NB4 (cell line): ENCODE results near the gene MINDY2.
"Not testable (repeated sequence)": the region's sequence is repeated elsewhere in the genome, so short reads cannot be mapped to it uniquely, and the experiment has no call there.

Experiments
- DNase-seq: peaks from one replicate; pipeline ENCODE4 v3.0.0; 2010; ENCODE audit warnings: low read depth
- H3K4me3 ChIP-seq: one replicate; pipeline ENCODE4 v1.5.1; 2011; ENCODE audit warnings: mild to moderate bottlenecking, low read depth, low read length, moderate library complexity
- MYC ChIP-seq: IDR thresholded peaks from 2 replicates; pipeline ENCODE4 v1.6.1; 2011; ENCODE audit warnings: low read depth, low read length
- POLR2A ChIP-seq: IDR thresholded peaks from 2 replicates; pipeline ENCODE4 v1.6.1; 2011; ENCODE audit warnings: mild to moderate bottlenecking; ENCODE audit not compliant: insufficient read length; ENCODE audit errors: extremely low read depth
- TF ChIP-seq, protein P1 (sequence below): IDR thresholded peaks from one replicate; pipeline ENCODE4 v1.5.1; 2012; ENCODE audit warnings: low read depth, low read length
- TF ChIP-seq, protein P2 (sequence below): IDR thresholded peaks from 2 replicates; pipeline ENCODE4 v1.6.1; 2011; ENCODE audit warnings: low read depth, low read length

MINDY2 gene

DNA sequence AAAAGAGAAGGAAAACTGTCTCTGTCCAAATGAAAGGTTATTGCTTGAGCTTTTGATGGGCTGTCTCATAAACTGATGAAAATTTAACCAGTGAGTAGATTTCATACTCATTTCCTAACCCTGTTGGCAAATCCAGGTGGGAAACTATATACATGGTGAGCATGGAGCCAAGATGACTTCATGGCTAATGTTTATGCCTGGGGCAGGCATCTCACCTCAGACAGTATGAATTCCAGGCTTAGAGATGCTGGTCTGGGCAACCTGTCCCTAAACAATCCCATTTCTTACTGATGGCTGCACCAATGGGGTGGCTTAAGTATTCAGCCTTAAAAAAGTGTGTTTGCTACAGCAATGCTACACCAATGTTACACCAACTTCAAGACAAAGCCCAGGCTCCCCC is 104.2 kb downstream of the MINDY2 start:
- no peak for DNase-seq
- TF ChIP-seq POLR2A: no peak
- TF ChIP-seq, protein P1, sequence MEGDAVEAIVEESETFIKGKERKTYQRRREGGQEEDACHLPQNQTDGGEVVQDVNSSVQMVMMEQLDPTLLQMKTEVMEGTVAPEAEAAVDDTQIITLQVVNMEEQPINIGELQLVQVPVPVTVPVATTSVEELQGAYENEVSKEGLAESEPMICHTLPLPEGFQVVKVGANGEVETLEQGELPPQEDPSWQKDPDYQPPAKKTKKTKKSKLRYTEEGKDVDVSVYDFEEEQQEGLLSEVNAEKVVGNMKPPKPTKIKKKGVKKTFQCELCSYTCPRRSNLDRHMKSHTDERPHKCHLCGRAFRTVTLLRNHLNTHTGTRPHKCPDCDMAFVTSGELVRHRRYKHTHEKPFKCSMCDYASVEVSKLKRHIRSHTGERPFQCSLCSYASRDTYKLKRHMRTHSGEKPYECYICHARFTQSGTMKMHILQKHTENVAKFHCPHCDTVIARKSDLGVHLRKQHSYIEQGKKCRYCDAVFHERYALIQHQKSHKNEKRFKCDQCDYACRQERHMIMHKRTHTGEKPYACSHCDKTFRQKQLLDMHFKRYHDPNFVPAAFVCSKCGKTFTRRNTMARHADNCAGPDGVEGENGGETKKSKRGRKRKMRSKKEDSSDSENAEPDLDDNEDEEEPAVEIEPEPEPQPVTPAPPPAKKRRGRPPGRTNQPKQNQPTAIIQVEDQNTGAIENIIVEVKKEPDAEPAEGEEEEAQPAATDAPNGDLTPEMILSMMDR: no peak
- TF ChIP-seq, protein P2, sequence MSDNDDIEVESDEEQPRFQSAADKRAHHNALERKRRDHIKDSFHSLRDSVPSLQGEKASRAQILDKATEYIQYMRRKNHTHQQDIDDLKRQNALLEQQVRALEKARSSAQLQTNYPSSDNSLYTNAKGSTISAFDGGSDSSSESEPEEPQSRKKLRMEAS: no peak
- no peak for TF ChIP-seq MYC
- no peak overlapping the region for H3K4me3 ChIP-seq

DNA sequence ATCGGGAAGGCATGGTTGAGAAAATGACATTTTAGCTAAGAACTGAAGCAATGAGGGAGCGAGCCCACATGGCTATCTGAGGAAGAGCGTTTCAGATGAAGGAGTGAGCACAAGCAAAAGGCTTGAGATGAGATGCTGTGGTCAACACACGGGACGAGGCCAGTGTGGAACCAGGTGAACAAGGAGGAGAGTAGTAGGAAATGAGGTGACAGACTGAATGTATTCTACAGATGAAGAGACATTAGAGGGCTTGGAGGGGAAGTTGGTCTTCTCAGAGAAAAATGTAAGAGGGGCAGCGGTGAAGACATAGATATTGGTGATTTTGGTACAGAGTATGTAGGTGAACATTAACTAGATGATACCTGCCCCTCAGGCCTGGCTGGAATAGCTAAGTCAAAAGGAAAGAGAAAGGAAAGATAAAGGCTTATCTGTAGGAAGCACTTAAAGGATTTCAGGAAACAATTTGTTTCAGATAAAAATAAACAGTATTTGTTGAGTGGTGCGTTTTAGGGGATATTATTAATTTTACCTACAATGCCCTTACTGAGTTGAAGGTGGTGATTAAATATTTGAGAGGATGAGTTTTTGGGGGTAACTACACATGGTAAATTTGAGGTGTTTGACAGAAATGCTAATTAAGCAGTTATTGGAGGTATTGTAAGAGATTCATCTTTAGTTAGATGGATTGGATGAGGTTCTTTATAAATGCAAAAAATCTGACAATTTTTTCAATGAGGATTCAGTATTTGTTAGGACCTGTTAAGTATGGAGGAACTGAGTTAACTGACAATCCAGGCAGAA is 105.4 kb downstream of the MINDY2 start:
- H3K4me3 ChIP-seq: no peak overlapping the region
- no peak for DNase-seq
- TF ChIP-seq MYC: no peak
- TF ChIP-seq, protein P2: no peak
- TF ChIP-seq POLR2A: no peak
- TF ChIP-seq, protein P1: no peak

DNA sequence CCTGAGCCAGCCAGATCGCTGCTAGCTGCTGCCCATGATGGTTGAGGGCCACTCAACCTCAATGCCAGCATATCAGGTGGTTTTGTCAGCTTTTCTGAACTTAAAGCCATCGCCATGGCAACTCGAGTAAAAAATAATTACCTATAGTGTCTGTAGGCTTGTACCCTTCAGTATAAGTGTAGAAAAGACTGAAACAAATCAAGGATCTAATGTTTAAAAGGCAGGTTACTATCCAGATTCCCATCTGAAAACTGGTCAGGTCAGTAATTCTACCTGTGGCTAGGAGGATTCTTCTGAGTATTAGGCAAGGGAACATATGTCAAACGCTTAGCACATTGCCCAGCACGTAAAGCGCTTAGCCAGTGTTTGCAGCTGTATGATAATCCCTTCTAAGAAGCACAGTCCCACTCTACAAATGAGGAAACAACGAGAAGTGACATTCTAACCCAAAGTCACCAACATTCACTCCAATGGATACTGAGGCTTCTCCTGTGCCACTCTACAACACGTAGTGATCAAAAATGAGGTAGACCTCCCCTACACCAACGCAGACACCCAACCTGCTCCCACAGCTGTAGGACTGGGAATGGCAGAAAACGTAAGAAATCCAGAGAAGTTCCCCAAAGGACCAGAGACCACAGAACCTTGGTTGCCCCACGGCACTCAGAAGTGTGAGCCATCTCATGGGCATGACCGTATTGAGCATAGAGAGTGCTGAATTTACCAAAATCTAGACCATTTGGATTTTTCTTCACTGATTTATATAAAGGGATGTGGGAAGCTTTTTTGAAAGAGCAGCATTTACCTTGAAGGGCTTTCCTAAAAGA is 107.1 kb downstream of the MINDY2 start:
- H3K4me3 ChIP-seq: no peak overlapping the region
- DNase-seq: no peak
- TF ChIP-seq MYC: no peak
- TF ChIP-seq, protein P2: no peak

DNA sequence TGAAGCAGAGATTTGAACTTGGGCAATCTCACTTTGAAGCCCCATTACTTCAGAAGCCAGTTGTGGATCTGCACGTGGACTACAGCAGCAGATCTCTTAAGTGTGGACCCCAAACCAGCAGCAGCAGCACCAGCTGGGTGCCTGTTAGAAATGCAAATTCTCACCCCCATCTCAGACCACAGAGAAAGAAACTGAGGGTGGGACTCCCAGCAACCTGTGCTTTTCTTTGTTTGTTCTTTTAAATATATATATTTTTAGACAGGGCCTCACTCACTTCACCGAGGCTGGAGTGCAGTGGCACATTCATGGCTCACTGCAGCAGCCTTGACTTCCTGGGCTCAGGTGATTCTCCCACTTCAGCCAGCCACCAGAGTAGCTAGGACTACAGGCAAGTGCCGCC is 109.2 kb downstream of the MINDY2 start:
- no peak for DNase-seq

DNA sequence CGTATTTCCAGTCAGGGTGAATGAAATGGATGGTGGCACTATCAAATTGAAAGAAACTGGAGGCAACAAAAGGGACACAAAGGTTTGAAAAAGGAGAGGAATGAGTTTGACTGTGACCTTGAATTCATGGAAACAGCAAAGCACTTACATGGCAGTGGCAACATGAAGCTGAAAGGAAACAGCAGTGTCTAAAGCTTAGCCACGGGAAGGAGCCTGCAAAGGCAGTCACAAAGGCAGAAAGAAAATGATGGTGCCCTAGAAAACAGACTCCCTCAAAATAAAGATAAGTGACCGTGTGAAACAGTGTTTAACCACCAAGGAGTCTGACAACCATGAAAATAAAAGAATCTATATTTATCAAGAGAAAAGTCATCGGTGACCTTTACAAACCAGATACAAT is 111.1 kb downstream of the MINDY2 start:
- DNase-seq: no peak
- TF ChIP-seq POLR2A: no peak
- TF ChIP-seq, protein P2: no peak
- no peak overlapping the region for H3K4me3 ChIP-seq

More for the DNA sequence above, 109.2 kb downstream of the MINDY2 start:
- H3K4me3 ChIP-seq: no peak overlapping the region
- TF ChIP-seq, protein P1: no peak
- no peak for TF ChIP-seq POLR2A
- TF ChIP-seq MYC: no peak

DNA sequence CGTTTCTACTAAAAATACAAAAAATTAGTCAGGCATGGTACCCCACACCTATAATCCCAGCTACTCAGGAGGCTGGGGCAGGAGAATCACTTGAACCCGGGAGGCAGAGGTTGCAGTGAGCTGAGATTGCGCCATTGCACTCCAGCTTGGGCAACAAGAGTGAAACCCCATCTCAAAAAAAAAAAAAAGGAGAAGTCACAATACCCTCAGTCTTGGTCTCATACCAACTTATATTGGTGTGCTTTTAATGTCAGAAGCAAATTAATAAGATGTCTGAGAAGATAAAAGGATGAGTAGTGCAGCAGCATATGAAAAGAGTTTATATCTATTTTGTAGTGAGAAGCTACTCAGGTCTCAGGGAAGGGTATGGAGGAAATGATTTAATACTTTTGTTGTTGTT is 112.8 kb downstream of the MINDY2 start:
- DNase-seq: peak; percentile 49
- H3K4me3 ChIP-seq: not testable (repeated sequence)

DNA sequence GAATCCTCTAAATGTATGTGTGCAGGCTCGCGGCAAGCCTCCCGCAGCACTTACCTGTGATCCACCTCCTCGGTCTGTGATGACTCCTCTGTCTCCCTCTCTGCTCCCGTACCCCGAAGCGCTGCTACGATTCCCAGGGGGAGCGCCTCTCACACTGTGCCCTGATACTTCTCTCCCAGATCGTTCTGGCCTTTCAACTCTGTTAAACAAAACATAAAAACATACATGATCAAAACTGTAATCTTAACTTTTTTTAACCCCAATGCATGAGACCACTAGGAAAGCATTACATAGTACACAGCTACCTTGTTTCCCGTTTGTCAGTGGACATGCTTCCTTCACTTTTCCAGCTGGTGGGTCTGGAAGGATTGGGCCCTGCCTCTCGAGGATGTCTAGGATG is 115.8 kb downstream of the MINDY2 start:
- no peak overlapping the region for H3K4me3 ChIP-seq
- TF ChIP-seq, protein P2: no peak
- TF ChIP-seq, protein P1: no peak
- no peak for TF ChIP-seq POLR2A
- no peak for TF ChIP-seq MYC
- DNase-seq: no peak
